Measurements from ENCODE around the gene UVRAG. TPM values are rescaled to one million over a fixed set of nuclear protein-coding genes. Genes with fewer than 3 reads are reported as not detected.

The UVRAG gene
- total RNA-seq, 1 donor from 2014 or later = 31.0 TPM

DNA sequence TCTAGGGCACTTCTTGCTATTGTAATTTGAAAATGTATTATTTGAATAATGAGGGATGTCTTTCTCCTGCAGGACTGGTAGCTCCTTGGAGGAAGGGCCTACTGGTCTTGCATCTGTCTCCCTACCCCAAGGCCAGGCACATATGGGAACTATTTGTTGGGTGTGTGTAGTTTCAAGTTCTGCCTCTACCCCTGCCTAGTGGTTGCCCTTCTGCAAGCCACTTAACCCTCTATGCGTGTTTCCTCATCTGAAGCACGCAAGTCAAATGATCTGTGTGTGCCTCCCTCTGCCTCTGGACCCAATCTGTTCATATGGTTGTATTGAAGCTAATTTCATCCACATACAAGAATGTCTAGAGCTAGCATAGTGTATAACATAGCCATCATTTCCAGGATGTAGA is 324.3 kb downstream of the UVRAG start:
- peak; percentile 66 for ATAC-seq
- peaks cover 8% of the 10 kb centered on the region for H3K4me1 ChIP-seq

DNA sequence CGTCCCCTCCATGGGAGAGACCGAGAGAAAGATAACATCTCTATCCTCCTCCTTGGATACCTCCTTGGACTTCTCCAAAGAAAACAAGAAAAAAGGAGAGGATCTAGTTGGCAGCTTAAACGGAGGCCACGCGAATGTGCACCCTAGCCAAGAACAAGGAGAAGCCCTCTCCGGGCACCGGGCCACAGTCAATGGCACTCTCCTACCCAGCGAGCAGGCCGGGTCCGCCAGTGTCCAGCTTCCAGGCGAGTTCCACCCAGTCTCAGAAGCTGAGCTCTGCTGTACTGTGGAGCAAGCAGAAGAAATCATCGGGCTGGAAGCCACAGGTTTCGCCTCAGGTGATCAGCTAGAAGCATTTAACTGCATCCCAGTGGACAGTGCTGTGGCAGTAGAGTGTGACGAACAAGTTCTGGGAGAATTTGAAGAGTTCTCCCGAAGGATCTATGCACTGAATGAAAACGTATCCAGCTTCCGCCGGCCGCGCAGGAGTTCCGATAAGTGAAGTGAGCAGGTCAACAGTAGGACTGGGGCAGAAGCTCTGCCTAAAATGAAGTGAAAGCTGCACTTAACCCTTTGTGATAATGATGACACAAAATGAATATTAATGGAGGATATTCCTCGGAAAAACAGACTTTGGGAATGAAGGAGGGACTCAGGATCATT is 326.0 kb downstream of the UVRAG start:
- Histone ChIP-seq H3K9me3 (no peaks in the 10 kb centered on the region), H3K36me3 (peaks cover 33% of the 10 kb centered on the region), H3K4me3 (no peak overlapping the region), H3K27ac (no peak overlapping the region), H3K4me1 (no peaks in the 10 kb centered on the region), H3K27me3 (no peaks in the 10 kb centered on the region)
- no peak for DNase-seq
- peak; percentile 55 for ATAC-seq
- TF ChIP-seq, protein P1, sequence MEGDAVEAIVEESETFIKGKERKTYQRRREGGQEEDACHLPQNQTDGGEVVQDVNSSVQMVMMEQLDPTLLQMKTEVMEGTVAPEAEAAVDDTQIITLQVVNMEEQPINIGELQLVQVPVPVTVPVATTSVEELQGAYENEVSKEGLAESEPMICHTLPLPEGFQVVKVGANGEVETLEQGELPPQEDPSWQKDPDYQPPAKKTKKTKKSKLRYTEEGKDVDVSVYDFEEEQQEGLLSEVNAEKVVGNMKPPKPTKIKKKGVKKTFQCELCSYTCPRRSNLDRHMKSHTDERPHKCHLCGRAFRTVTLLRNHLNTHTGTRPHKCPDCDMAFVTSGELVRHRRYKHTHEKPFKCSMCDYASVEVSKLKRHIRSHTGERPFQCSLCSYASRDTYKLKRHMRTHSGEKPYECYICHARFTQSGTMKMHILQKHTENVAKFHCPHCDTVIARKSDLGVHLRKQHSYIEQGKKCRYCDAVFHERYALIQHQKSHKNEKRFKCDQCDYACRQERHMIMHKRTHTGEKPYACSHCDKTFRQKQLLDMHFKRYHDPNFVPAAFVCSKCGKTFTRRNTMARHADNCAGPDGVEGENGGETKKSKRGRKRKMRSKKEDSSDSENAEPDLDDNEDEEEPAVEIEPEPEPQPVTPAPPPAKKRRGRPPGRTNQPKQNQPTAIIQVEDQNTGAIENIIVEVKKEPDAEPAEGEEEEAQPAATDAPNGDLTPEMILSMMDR (IDR thresholded peaks at IDR 0.05) = no peak
- intact Hi-C loops (cut with DNase I) = no loop called here

More for the DNA sequence above, 324.3 kb downstream of the UVRAG start:
- Histone ChIP-seq H3K27me3 (no peaks in the 10 kb centered on the region), H3K4me3 (no peak overlapping the region), H3K36me3 (peaks cover 33% of the 10 kb centered on the region), H3K9me3 (no peaks in the 10 kb centered on the region), H3K27ac (no peak overlapping the region)
- TF ChIP-seq, protein P1 (IDR thresholded peaks at IDR 0.05) = no peak
- intact Hi-C loops (cut with DNase I) = no loop called here
- no peak for DNase-seq

DNA sequence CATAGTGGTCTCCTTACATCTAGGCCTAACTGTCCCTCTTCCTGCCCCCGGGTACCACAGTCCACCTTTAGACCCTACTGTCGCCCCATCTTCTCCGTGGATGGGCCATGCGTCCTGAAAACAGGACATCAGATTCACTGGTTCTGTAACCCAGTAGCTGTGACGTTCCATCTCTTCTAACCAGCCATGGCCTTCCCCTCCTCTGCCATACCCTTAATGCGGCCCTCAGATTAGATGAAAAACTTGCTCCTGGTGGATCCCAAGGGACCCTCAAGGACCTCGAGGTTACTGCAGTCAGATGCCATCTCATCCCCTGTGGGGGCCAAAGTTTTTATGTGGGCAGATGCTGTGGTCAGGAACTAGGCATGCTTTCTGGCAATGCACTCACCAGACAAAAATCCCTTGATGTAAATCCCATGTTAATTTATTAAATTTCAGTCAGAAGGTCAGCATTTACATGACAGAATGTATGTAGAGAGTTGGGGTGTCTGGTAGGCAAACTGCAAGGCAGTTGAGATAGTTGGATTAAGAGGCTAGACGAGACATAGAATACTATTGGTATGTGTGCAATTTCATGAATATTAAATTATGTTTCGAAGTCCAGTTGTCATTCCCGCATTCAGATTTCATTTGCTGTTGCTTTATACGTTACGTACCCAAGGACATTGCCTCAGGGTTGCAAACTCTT is 327.0 kb downstream of the UVRAG start:
- H3K36me3 ChIP-seq = peaks cover 31% of the 10 kb centered on the region
- H3K4me1 ChIP-seq = no peaks in the 10 kb centered on the region
- DNase-seq = no peak
- H3K9me3 ChIP-seq = no peaks in the 10 kb centered on the region
- no peak overlapping the region for H3K4me3 ChIP-seq
- TF ChIP-seq, protein P1 (IDR thresholded peaks at IDR 0.05) = no peak
- H3K27ac ChIP-seq = no peak overlapping the region
- intact Hi-C loops (cut with DNase I) = no loop called here
- H3K27me3 ChIP-seq = no peaks in the 10 kb centered on the region
- no peak for ATAC-seq

DNA sequence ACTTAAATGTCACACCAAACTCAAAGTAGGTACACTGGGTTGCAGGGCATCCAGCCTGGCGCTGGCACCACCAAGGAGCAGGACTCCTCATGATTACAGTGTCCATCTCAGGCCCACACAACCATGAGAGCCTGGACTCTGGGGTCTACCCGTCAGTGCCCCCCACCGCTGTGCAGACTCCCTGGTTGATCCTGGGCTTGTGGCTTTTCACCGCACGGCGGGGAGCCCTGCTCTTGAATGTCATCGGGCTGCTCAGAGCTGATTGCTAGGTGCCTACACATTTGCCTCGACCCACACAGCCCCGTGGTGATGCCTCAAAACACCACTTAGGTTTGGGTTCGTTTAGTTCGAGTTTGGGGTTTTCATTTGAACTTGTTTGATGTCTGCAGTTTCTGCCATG is 328.3 kb downstream of the UVRAG start:
- intact Hi-C loops (cut with DNase I) = no loop called here
- Histone ChIP-seq H3K4me3 (no peak overlapping the region), H3K27me3 (no peaks in the 10 kb centered on the region), H3K9me3 (no peaks in the 10 kb centered on the region), H3K27ac (no peak overlapping the region), H3K4me1 (no peaks in the 10 kb centered on the region), H3K36me3 (peaks cover 21% of the 10 kb centered on the region)
- TF ChIP-seq, protein P1 (IDR thresholded peaks at IDR 0.05) = no peak
- DNase-seq (no peak), ATAC-seq (no peak)

DNA sequence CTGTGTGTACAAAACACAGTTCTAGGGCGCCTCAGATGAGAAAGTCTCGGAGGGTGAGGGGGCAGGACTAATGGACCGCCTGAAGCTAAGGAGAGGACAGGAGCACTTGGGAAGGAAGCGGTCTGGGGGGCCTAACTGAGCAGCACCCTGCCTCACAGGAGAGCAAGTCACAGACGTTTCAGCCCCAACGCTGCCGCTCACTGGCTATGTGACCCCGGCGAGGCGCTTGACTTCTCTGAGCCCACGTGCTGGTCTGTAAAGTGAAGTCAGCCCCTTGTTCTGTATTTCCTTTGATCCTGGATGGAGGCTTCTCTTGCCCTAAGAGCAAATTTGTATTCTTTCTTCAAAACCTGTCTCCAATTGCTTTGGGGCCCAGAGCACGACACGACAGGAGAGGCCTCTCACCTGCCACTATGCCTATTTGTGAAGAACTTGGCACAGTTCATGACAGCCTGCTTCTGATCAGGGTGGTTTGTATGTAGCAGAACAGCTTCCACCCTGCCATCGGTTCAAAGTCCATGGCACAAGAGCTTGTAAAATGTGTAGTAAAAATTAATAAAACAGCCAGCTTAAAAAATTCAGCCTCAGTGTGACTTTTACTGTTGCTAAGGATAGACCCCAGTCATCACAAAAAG is 332.2 kb downstream of the UVRAG start:
- ATAC-seq (no peak), DNase-seq (no peak)
- intact Hi-C loops (cut with DNase I) = no loop called here

More for the DNA sequence above, 332.2 kb downstream of the UVRAG start:
- Histone ChIP-seq H3K27ac (no peak overlapping the region), H3K36me3 (peaks cover 8% of the 10 kb centered on the region), H3K9me3 (no peaks in the 10 kb centered on the region), H3K27me3 (no peaks in the 10 kb centered on the region), H3K4me1 (peaks cover under 1% of the 10 kb centered on the region), H3K4me3 (no peak overlapping the region)
- TF ChIP-seq, protein P1 (IDR thresholded peaks at IDR 0.05) = no peak
